ENCODE measurements around the gene TMEM253. TPM values are rescaled to one million over a fixed set of nuclear protein-coding genes. Genes with fewer than 3 reads are reported as not detected.

Gene TMEM253
- total RNA-seq, 1 donor from 2014 or later = 0.19 TPM

DNA sequence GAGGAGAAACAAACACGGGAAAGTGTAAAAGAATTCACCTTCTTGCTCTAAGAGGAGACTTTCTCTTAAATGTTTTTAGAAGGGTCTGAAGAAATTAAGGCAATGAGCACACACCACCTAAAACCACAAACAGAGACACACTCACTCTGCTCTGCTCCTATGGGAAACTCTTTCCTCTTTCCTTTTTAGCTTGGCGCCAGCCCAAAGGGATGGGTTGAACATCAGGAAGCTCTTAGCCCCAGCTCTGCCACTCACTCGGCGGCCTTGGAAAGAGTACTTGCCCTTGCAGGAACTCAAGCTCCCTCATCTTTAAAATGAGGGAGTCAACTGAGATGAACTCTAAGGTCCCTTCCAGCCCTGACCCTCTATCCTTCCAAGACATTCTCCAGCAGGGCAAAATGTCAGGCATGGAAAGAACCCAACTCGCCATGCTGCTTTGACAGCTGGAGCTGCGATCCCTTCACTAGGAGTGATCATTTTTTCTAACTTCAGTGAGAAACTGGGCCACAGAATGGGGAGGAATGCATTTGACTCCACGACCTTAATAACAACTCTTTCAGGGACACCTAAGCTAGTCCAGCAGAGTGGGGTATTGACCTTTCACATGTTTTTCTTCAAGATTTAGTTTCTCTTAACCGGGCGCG lies 44.2 kb upstream of the TMEM253 start:
- Histone ChIP-seq H3K4me1 (peaks cover 8% of the 10 kb centered on the region), H3K27ac (replicated peaks) (no peak overlapping the region), H3K9me3 (replicated peaks) (no peaks in the 10 kb centered on the region), H3K27me3 (ENCODE audit: low read depth) (no peaks in the 10 kb centered on the region), H3K4me3 (no peak overlapping the region), H3K36me3 (no peaks in the 10 kb centered on the region)
- DNase-seq = no peak
- intact Hi-C loops (cut with micrococcal nuclease) = no loop called here
- TF ChIP-seq, protein P1, sequence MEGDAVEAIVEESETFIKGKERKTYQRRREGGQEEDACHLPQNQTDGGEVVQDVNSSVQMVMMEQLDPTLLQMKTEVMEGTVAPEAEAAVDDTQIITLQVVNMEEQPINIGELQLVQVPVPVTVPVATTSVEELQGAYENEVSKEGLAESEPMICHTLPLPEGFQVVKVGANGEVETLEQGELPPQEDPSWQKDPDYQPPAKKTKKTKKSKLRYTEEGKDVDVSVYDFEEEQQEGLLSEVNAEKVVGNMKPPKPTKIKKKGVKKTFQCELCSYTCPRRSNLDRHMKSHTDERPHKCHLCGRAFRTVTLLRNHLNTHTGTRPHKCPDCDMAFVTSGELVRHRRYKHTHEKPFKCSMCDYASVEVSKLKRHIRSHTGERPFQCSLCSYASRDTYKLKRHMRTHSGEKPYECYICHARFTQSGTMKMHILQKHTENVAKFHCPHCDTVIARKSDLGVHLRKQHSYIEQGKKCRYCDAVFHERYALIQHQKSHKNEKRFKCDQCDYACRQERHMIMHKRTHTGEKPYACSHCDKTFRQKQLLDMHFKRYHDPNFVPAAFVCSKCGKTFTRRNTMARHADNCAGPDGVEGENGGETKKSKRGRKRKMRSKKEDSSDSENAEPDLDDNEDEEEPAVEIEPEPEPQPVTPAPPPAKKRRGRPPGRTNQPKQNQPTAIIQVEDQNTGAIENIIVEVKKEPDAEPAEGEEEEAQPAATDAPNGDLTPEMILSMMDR (IDR thresholded peaks at IDR 0.05; ENCODE audit: borderline replicate concordance) = no peak

DNA sequence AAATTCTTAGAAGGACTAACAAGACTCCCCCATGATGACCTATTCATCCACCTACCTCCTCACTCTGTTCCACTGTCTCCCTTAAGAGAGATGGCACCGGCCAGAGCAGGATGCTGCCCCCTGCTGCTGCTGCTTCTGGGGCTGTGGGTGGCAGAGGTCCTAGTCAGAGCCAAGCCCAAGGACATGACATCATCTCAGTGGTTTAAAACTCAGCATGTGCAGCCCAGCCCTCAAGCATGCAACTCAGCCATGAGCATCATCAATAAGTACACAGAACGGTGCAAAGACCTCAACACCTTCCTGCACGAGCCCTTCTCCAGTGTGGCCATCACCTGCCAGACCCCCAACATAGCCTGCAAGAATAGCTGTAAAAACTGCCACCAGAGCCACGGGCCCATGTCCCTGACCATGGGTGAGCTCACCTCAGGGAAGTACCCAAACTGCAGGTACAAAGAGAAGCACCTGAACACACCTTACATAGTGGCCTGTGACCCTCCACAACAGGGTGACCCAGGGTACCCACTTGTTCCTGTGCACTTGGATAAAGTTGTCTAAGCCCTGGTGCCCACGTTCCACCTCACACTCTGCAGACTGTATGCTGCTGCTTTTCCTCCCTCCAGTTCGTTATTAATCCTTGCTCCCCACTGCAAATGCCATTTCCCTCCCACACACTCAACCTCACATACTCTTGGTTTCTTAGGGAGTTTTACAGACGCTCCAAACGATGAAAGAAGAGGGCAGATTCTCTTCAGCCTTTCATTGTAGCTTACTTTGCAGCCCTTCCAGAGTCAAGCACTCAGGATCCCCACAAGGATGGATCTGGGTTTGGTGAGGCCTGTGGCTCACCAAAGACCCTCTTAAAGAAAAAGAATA lies 42.8 kb upstream of the TMEM253 start, which contains the start of gene RNASE8:
RNASE8 (plus strand) TSS at position 20 of the 873 bp plus-strand sequence; CDS start at position 91, 71 bp downstream.
- intact Hi-C loops (cut with micrococcal nuclease) = no loop called here
- DNase-seq = no peak

DNA sequence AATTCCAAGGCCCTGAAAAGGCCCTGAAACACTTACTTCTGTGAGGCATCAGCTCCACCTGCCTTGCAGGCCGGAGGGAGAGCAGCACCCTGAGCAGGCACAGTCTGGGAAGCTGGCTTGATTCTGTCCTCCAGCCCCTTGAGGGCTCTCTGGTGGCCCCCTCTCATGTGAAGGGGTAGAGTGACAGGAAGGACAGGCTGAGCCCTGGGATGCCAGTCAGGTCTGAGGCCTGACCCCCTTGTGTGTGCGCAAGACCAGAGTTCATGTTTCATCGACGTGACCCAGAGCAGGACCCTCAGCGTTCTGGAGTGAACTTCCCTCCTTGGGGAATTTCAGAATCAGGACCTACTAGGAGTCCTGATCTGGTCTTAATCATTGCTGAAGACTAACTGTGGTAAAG lies 42.0 kb upstream of the TMEM253 start:
- H3K36me3 ChIP-seq = no peaks in the 10 kb centered on the region
- no peak overlapping the region for H3K4me3 ChIP-seq
- no peak for DNase-seq
- intact Hi-C loops (cut with micrococcal nuclease) = no loop called here
- no peaks in the 10 kb centered on the region for H3K9me3 ChIP-seq (replicated peaks)
- H3K27ac ChIP-seq (replicated peaks) = no peak overlapping the region
- peaks cover 17% of the 10 kb centered on the region for H3K4me1 ChIP-seq
- TF ChIP-seq, protein P1 (IDR thresholded peaks at IDR 0.05; ENCODE audit: borderline replicate concordance) = no peak
- H3K27me3 ChIP-seq (ENCODE audit: low read depth) = no peaks in the 10 kb centered on the region

More for the DNA sequence above, 42.8 kb upstream of the TMEM253 start, which contains the start of gene RNASE8:
- Histone ChIP-seq H3K4me3 (no peak within 1 kb of the TSS), H3K4me1 (peaks cover 9% of the 10 kb centered on the region), H3K27ac (replicated peaks) (no peak within 1 kb of the TSS), H3K27me3 (ENCODE audit: low read depth) (no peaks in the 10 kb centered on the region), H3K9me3 (replicated peaks) (no peaks in the 10 kb centered on the region), H3K36me3 (no peaks in the 10 kb centered on the region)
- TF ChIP-seq, protein P1 (IDR thresholded peaks at IDR 0.05; ENCODE audit: borderline replicate concordance) = peak; percentile 24

DNA sequence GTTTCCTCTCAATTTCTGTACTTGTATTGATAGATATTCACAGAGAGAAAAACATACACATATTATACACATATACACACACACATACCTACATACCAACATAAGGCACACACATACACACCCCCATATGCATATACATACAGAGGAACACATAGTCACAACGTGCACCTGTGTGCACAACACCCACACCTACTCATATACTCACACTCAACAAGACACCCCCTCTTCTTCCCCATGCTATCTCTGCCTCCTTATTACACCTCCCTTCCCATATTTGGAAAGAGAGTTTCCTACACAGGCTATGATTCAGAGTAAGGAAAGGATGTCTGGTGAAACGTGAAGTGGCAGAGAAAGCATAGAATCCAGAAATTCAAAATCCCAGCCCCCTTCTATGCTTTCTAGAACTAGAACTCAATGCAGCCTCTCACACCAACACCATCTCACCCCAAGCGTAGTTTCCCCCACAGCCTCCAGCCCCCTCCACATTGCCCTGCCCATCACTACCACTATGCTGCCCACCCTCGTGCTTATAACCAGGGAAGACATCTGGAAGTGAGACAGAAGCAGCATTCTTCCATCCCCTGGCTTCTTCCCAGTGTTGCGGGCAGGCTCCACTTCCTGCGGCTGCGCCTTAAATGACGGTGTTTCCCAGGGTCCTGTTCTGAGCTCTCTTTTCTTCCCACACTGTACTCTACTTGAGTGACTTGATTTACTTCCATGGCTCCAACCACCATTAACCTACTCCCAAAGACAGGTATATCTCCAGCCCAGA lies 40.8 kb upstream of the TMEM253 start:
- Histone ChIP-seq H3K4me1 (peaks cover 17% of the 10 kb centered on the region), H3K9me3 (replicated peaks) (no peaks in the 10 kb centered on the region), H3K4me3 (no peak overlapping the region), H3K27ac (replicated peaks) (no peak overlapping the region), H3K36me3 (no peaks in the 10 kb centered on the region), H3K27me3 (ENCODE audit: low read depth) (no peaks in the 10 kb centered on the region)
- DNase-seq = no peak
- intact Hi-C loops (cut with micrococcal nuclease) = no loop called here
- TF ChIP-seq, protein P1 (IDR thresholded peaks at IDR 0.05; ENCODE audit: borderline replicate concordance) = no peak

DNA sequence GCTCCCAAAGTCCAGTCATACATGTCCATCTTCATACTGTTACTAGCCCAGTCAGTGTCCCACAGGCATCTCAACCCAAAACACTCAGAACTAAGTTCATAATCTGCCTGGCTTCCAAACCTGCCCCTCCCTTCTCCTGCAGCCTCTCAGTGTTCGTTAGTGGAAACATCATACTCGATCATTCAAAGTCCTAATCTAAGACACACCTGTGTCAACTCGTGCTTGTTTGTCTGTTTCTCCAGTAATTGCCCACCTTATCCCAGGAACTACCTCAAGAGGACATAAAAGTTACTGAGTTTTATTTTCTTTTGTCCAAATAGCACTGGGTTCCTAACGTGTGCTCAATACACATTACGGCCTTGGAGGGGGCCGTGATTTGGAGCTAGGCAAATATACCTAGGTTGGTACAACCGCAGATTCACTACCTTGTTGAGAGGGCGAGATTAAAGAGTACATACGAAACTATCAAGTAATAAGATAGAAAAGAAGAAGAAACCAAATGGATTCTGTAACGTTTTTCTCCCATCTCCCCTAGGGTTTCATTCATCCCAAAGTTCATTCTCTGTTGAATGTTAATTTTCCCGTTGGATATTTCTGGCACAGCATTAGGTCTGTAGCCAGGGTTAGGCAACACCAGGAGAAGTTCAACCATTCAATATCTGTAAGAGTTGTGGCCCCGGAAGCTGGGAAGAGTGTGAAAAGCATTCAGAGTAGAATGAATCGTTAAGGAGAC lies 40.1 kb upstream of the TMEM253 start:
- no peaks in the 10 kb centered on the region for H3K36me3 ChIP-seq
- no peak overlapping the region for H3K27ac ChIP-seq (replicated peaks)
- no peak overlapping the region for H3K4me3 ChIP-seq
- peaks cover 17% of the 10 kb centered on the region for H3K4me1 ChIP-seq
- no peak for DNase-seq
- TF ChIP-seq, protein P1 (IDR thresholded peaks at IDR 0.05; ENCODE audit: borderline replicate concordance) = no peak
- H3K27me3 ChIP-seq (ENCODE audit: low read depth) = no peaks in the 10 kb centered on the region
- H3K9me3 ChIP-seq (replicated peaks) = no peaks in the 10 kb centered on the region
- intact Hi-C loops (cut with micrococcal nuclease) = no loop called here

All from left ventricle myocardium inferior (tissue), 1 donor.